SK-N-SH treated with all-trans-retinoic acid at 6 μM for 48 hours (cell line): ENCODE data around the gene ECHDC3.

ENCODE experiments used
- ATAC-seq: fragments of 200-7000 bp; cut with Tn5 transposase; 3 replicates; pipeline ENCODE4 v1.9.1; 2020; ENCODE audit warnings: mild to moderate bottlenecking, moderate library complexity
- ARNTL ChIP-seq: fragments of 450-650 bp; formaldehyde crosslinking; IDR thresholded peaks from 2 replicates; pipeline ENCODE4 v1.5.0; 2020; ENCODE audit warnings: low read depth, mild to moderate bottlenecking, moderate library complexity, borderline replicate concordance
- CREB5 ChIP-seq: fragments of 250-450 bp; sonication (Bioruptor Pico); IDR thresholded peaks from 2 replicates; pipeline ENCODE4 v1.5.1; 2020; ENCODE audit warnings: low read depth, mild to moderate bottlenecking, moderate library complexity
- CSRNP3 ChIP-seq: fragments of 250-450 bp; sonication (Bioruptor Pico); IDR thresholded peaks from 2 replicates; pipeline ENCODE4 v1.5.1; 2021; ENCODE audit warnings: mild to moderate bottlenecking, moderate library complexity
- OSR1 ChIP-seq: fragments of 250-450 bp; sonication (Bioruptor Pico); IDR thresholded peaks from 2 replicates; pipeline ENCODE4 v1.8.0; 2022; ENCODE audit warnings: moderate library complexity, mild to moderate bottlenecking, inconsistent platforms
- PATZ1 ChIP-seq: fragments of 250-450 bp; sonication (Bioruptor Pico); IDR thresholded peaks from 2 replicates; pipeline ENCODE4 v1.8.0; 2020; ENCODE audit warnings: mild to moderate bottlenecking, moderate library complexity, borderline replicate concordance
- POU6F1 ChIP-seq: fragments of 250-450 bp; sonication (Bioruptor Pico); IDR thresholded peaks from 2 replicates; pipeline ENCODE4 v1.8.0; 2021; ENCODE audit warnings: low read depth, mild to moderate bottlenecking, moderate library complexity, borderline replicate concordance
- RARB ChIP-seq: fragments of 250-450 bp; sonication (Bioruptor Pico); IDR thresholded peaks from 2 replicates; pipeline ENCODE4 v1.8.0; 2021; ENCODE audit warnings: mild to moderate bottlenecking, moderate library complexity
- TSHZ2 ChIP-seq: fragments of 250-450 bp; sonication (Bioruptor Pico); IDR thresholded peaks from 2 replicates; pipeline ENCODE4 v1.5.0; 2020; ENCODE audit warnings: mild to moderate bottlenecking, moderate library complexity
- ZFP3 ChIP-seq: fragments of 250-450 bp; sonication (Bioruptor Pico); IDR thresholded peaks from 2 replicates; pipeline ENCODE4 v1.5.0; 2020; ENCODE audit warnings: mild to moderate bottlenecking, moderate library complexity
- ZFP30 ChIP-seq: fragments of 450-650 bp; formaldehyde crosslinking; IDR thresholded peaks from 2 replicates; pipeline ENCODE4 v1.5.0; 2022; ENCODE audit warnings: mild to moderate bottlenecking, moderate library complexity
- ZNF565 ChIP-seq: fragments of 450-650 bp; formaldehyde crosslinking; conservative IDR thresholded peaks from 2 replicates; pipeline ENCODE4 v1.5.0; 2020; ENCODE audit warnings: low read depth, mild to moderate bottlenecking, moderate library complexity

Gene ECHDC3

GRCh38 chr10:11810973-11811372 is 68.8 kb downstream of the ECHDC3 start (continued):
- no peak for TF ChIP-seq TSHZ2 (CRISPR knock-in tag)

GRCh38 chr10:11813177-11813576 is 71.0 kb downstream of the ECHDC3 start:
- no peak for ATAC-seq
- TF ChIP-seq POU6F1 (CRISPR knock-in tag), result no peak
- TF ChIP-seq ZNF565 (CRISPR knock-in tag), result no peak
- TF ChIP-seq PATZ1, result no peak
- no peak for TF ChIP-seq CREB5 (CRISPR knock-in tag)
- TF ChIP-seq ZFP3, result no peak
- no peak for TF ChIP-seq ZFP30 (CRISPR knock-in tag)
- TF ChIP-seq RARB (CRISPR knock-in tag), result no peak
- no peak for TF ChIP-seq OSR1
- TF ChIP-seq ARNTL (CRISPR knock-in tag), result no peak
- TF ChIP-seq TSHZ2 (CRISPR knock-in tag), result no peak
- no peak for TF ChIP-seq CSRNP3
- TF ChIP-seq, all 23 proteins: peak for 0
